ENCODE results near the gene SHISA6. TPM values are rescaled to one million over a fixed set of nuclear protein-coding genes. Genes with fewer than 3 reads are reported as not detected.

The SHISA6 gene
- total and polyA plus RNA-seq, 2 donors (not counting 1 experiment from before 2014, with no cell fraction given) = not detected

GRCh38 chr17:11205659-11206058 lies 35.4 kb upstream of the SHISA6 start:
- no peak for DNase-seq (ENCODE audit: low read depth in 2 of 2)
- TF ChIP-seq CTCF (conservative IDR thresholded peaks at IDR 0.05 in 1 of 2, IDR thresholded peaks at IDR 0.05 in 1 of 2; ENCODE audit: low read depth in 1 of 2, low read length in 2 of 2) (no peak), EZH2 (IDR thresholded peaks at IDR 0.05; ENCODE audit: low read length, missing control alignments) (no peak)
- H3K9me3 ChIP-seq (ENCODE audit: control insufficient read depth, insufficient read depth, low read depth, low read length) = no peaks in the 10 kb centered on the region
- H3K4me2 ChIP-seq (ENCODE audit: extremely low read depth, insufficient read depth, low read length) = no peak overlapping the region
- H3K9ac ChIP-seq (ENCODE audit: insufficient read depth, low read length) = no peak overlapping the region
- H3K4me1 ChIP-seq (ENCODE audit: control insufficient read depth, extremely low read depth, insufficient read depth, low read length) = no peaks in the 10 kb centered on the region
- no peak overlapping the region for H2AFZ ChIP-seq (ENCODE audit: low read length)
- H4K20me1 ChIP-seq (ENCODE audit: control insufficient read depth, extremely low read depth, insufficient read depth, low read length) = no peaks in the 10 kb centered on the region
- H3K27ac ChIP-seq (ENCODE audit: insufficient read depth, low read length) = no peak overlapping the region
- H3K27me3 ChIP-seq (ENCODE audit: control insufficient read depth, insufficient read depth, low read length) = no peaks in the 10 kb centered on the region
- H3K79me2 ChIP-seq (ENCODE audit: control insufficient read depth, insufficient read depth, low read length) = no peaks in the 10 kb centered on the region
- no peaks in the 10 kb centered on the region for H3K36me3 ChIP-seq (ENCODE audit: control insufficient read depth, insufficient read depth, low read length)
- no peak overlapping the region for H3K4me3 ChIP-seq (replicated peaks in 1 of 4; ENCODE audit: control extremely low read depth in 1 of 4, insufficient read depth in 1 of 4, low read depth in 3 of 4, low read length in 4 of 4)

GRCh38 chr17:11209906-11210305 lies 31.1 kb upstream of the SHISA6 start:
- Histone ChIP-seq H4K20me1 (ENCODE audit: control insufficient read depth, extremely low read depth, insufficient read depth, low read length) (no peaks in the 10 kb centered on the region), H3K9me3 (ENCODE audit: control insufficient read depth, insufficient read depth, low read depth, low read length) (no peaks in the 10 kb centered on the region), H3K4me3 (replicated peaks in 1 of 4; ENCODE audit: control extremely low read depth in 1 of 4, insufficient read depth in 1 of 4, low read depth in 3 of 4, low read length in 4 of 4) (no peak overlapping the region), H3K79me2 (ENCODE audit: control insufficient read depth, insufficient read depth, low read length) (no peaks in the 10 kb centered on the region), H3K4me1 (ENCODE audit: control insufficient read depth, extremely low read depth, insufficient read depth, low read length) (no peaks in the 10 kb centered on the region), H3K4me2 (ENCODE audit: extremely low read depth, insufficient read depth, low read length) (no peak overlapping the region), H3K36me3 (ENCODE audit: control insufficient read depth, insufficient read depth, low read length) (no peaks in the 10 kb centered on the region), H3K9ac (ENCODE audit: insufficient read depth, low read length) (no peak overlapping the region), H3K27me3 (ENCODE audit: control insufficient read depth, insufficient read depth, low read length) (no peaks in the 10 kb centered on the region), H3K27ac (ENCODE audit: insufficient read depth, low read length) (no peak overlapping the region), H2AFZ (ENCODE audit: low read length) (no peak overlapping the region)
- no peak for TF ChIP-seq CTCF (conservative IDR thresholded peaks at IDR 0.05 in 1 of 2, IDR thresholded peaks at IDR 0.05 in 1 of 2; ENCODE audit: low read depth in 1 of 2, low read length in 2 of 2)
- no peak for TF ChIP-seq EZH2 (IDR thresholded peaks at IDR 0.05; ENCODE audit: low read length, missing control alignments)
- DNase-seq (ENCODE audit: low read depth in 2 of 2) = no peak

- Histone ChIP-seq H2AFZ (ENCODE audit: low read length) (no peak overlapping the region), H3K4me1 (ENCODE audit: control insufficient read depth, extremely low read depth, insufficient read depth, low read length) (no peaks in the 10 kb centered on the region)
Measured at GRCh38 chr17:11212792-11213191, 28.2 kb upstream of the SHISA6 start.

More at GRCh38 chr17:11212792-11213191, 28.2 kb upstream of the SHISA6 start:
- Histone ChIP-seq H3K4me2 (ENCODE audit: extremely low read depth, insufficient read depth, low read length) (no peak overlapping the region), H3K27me3 (ENCODE audit: control insufficient read depth, insufficient read depth, low read length) (no peaks in the 10 kb centered on the region), H4K20me1 (ENCODE audit: control insufficient read depth, extremely low read depth, insufficient read depth, low read length) (no peaks in the 10 kb centered on the region), H3K36me3 (ENCODE audit: control insufficient read depth, insufficient read depth, low read length) (no peaks in the 10 kb centered on the region), H3K4me3 (replicated peaks in 1 of 4; ENCODE audit: control extremely low read depth in 1 of 4, insufficient read depth in 1 of 4, low read depth in 3 of 4, low read length in 4 of 4) (no peak overlapping the region), H3K79me2 (ENCODE audit: control insufficient read depth, insufficient read depth, low read length) (no peaks in the 10 kb centered on the region), H3K27ac (ENCODE audit: insufficient read depth, low read length) (no peak overlapping the region), H3K9ac (ENCODE audit: insufficient read depth, low read length) (no peak overlapping the region), H3K9me3 (ENCODE audit: control insufficient read depth, insufficient read depth, low read depth, low read length) (no peaks in the 10 kb centered on the region)
- no peak for DNase-seq (ENCODE audit: low read depth in 2 of 2)
- no peak for TF ChIP-seq EZH2 (IDR thresholded peaks at IDR 0.05; ENCODE audit: low read length, missing control alignments)
- TF ChIP-seq CTCF (conservative IDR thresholded peaks at IDR 0.05 in 1 of 2, IDR thresholded peaks at IDR 0.05 in 1 of 2; ENCODE audit: low read depth in 1 of 2, low read length in 2 of 2) = no peak

Measured in fibroblast of lung (primary cell).